ENCODE data around the gene ELP5. TPM values are rescaled to one million over a fixed set of nuclear protein-coding genes. Genes with fewer than 3 reads are reported as not detected.
A peak's percentile ranks its signal among the peaks of the same experiment; 100 is the strongest.

ELP5 gene
- total RNA-seq, 1 experiment from 2014 or later = 30.0 TPM

DNA sequence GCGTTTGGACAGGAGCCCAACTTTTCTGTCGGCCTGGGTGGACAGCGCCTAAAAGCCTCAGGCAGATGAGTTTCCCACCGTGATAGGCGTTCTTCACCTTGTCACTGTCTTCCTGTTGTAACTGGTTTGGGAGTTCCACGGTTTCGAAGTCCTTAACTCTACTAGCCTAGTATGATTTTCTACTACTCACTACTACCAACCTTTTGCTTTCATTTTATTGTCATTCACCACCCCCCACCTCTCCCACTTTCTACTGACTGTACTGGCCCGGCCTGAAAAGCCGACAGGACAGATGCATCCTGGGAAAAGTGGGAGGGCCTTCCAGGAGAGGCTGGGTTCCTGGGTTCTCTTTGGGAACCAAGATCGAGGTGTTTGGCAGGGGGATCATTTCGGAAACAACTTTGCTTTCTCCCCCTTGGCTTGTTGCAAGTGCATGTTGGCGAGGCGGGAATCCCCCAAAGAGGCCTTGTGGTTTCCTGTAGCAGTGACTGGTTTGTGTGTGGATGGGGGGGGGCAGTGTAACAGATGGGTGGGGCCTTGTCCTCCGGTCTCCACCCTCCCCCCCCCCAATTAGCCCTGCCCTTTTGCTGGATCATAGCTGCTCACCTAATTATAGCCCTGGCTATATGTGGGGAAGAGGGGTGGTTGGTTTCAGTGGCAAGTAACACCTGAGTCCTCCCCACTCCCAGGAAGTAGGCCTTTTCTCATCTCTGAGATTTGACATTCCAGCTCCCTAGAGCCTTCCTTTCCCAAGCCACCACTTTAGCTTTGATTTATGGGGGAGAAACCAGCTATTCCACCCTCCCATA is 56.8 kb downstream of the ELP5 start:
- DNase-seq (ENCODE audit: low spot score) = peak; percentile 59

Other genes with a start within 250 kb of the ELP5 start
- 166 and 188 TPM in 2 replicates for gene RNASEK, start 239.6 kb upstream of the ELP5 start, total RNA-seq (2014; rRNA removed; shearing (Covaris generic))
- not detected in 2 replicates for gene BCL6B, start 229.2 kb upstream of the ELP5 start, total RNA-seq (2014; rRNA removed; shearing (Covaris generic))
- 0.77 TPM in 1 of 2 replicates, not detected in the other for gene SLC16A13, start 216.2 kb upstream of the ELP5 start, total RNA-seq (2014; rRNA removed; shearing (Covaris generic))
- gene SLC16A11, start 208.1 kb upstream of the ELP5 start, total RNA-seq (2014; rRNA removed; shearing (Covaris generic)) = not detected in 2 replicates
- gene CLEC10A, start 172.0 kb upstream of the ELP5 start, total RNA-seq (2014; rRNA removed; shearing (Covaris generic)) = not detected in 2 replicates
- gene ASGR2, start 137.4 kb upstream of the ELP5 start, total RNA-seq (2014; rRNA removed; shearing (Covaris generic)) = 0.10 TPM in 1 of 2 replicates, not detected in the other
- 1.4 TPM in 1 of 2 replicates, not detected in the other for gene ASGR1, start 72.8 kb upstream of the ELP5 start, total RNA-seq (2014; rRNA removed; shearing (Covaris generic))
- 2.3 and 3.9 TPM in 2 replicates for gene DLG4, start 32.4 kb upstream of the ELP5 start, total RNA-seq (2014; rRNA removed; shearing (Covaris generic))
- 118 and 161 TPM in 2 replicates for gene ACADVL, start 32.3 kb upstream of the ELP5 start, total RNA-seq (2014; rRNA removed; shearing (Covaris generic))
- gene DVL2, start 17.7 kb upstream of the ELP5 start, total RNA-seq (2014; rRNA removed; shearing (Covaris generic)) = 24.8 and 36.1 TPM in 2 replicates
- 37.5 and 45.3 TPM in 2 replicates for gene PHF23, start 12.8 kb upstream of the ELP5 start, total RNA-seq (2014; rRNA removed; shearing (Covaris generic))
- gene GABARAP, start 9.8 kb upstream of the ELP5 start, total RNA-seq (2014; rRNA removed; shearing (Covaris generic)) = 396 and 471 TPM in 2 replicates
- 18.2 and 19.8 TPM in 2 replicates for gene CTDNEP1, start 481 bp upstream of the ELP5 start, total RNA-seq (2014; rRNA removed; shearing (Covaris generic))
- gene CLDN7, start 10.3 kb downstream of the ELP5 start, total RNA-seq (2014; rRNA removed; shearing (Covaris generic)) = not detected in 2 replicates
- gene SLC2A4, start 29.5 kb downstream of the ELP5 start, total RNA-seq (2014; rRNA removed; shearing (Covaris generic)) = 0.17 and 0.23 TPM in 2 replicates
- not detected in 2 replicates for gene YBX2, start 42.4 kb downstream of the ELP5 start, total RNA-seq (2014; rRNA removed; shearing (Covaris generic))
- 460 and 526 TPM in 2 replicates for gene EIF5A, start 55.4 kb downstream of the ELP5 start, total RNA-seq (2014; rRNA removed; shearing (Covaris generic))
- 55.9 and 65.1 TPM in 2 replicates for gene GPS2, start 63.1 kb downstream of the ELP5 start, total RNA-seq (2014; rRNA removed; shearing (Covaris generic))
- gene NEURL4, start 77.1 kb downstream of the ELP5 start, total RNA-seq (2014; rRNA removed; shearing (Covaris generic)) = 3.4 and 3.5 TPM in 2 replicates
- gene ACAP1, start 84.3 kb downstream of the ELP5 start, total RNA-seq (2014; rRNA removed; shearing (Covaris generic)) = 0.19 TPM in 1 of 2 replicates, not detected in the other
- gene KCTD11, start 99.9 kb downstream of the ELP5 start, total RNA-seq (2014; rRNA removed; shearing (Covaris generic)) = 0.78 and 2.4 TPM in 2 replicates
- gene TMEM95, start 102.9 kb downstream of the ELP5 start, total RNA-seq (2014; rRNA removed; shearing (Covaris generic)) = not detected in 2 replicates
- not detected in 2 replicates for gene TNK1, start 128.9 kb downstream of the ELP5 start, total RNA-seq (2014; rRNA removed; shearing (Covaris generic))
- 20.0 and 22.7 TPM in 2 replicates for gene PLSCR3, start 142.3 kb downstream of the ELP5 start, total RNA-seq (2014; rRNA removed; shearing (Covaris generic))
- gene TMEM256, start 151.9 kb downstream of the ELP5 start, total RNA-seq (2014; rRNA removed; shearing (Covaris generic)) = 76.1 and 108 TPM in 2 replicates
- 3.1 and 3.5 TPM in 2 replicates for gene NLGN2, start 155.6 kb downstream of the ELP5 start, total RNA-seq (2014; rRNA removed; shearing (Covaris generic))
- not detected in 2 replicates for gene SPEM1, start 168.1 kb downstream of the ELP5 start, total RNA-seq (2014; rRNA removed; shearing (Covaris generic))
- not detected in 2 replicates for gene SPEM2, start 173.4 kb downstream of the ELP5 start, total RNA-seq (2014; rRNA removed; shearing (Covaris generic))
- gene SPEM3, start 176.6 kb downstream of the ELP5 start, total RNA-seq (2014; rRNA removed; shearing (Covaris generic)) = not detected in 2 replicates
- 0.81 and 2.0 TPM in 2 replicates for gene TMEM102, start 183.2 kb downstream of the ELP5 start, total RNA-seq (2014; rRNA removed; shearing (Covaris generic))
- not detected in 2 replicates for gene FGF11, start 187.3 kb downstream of the ELP5 start, total RNA-seq (2014; rRNA removed; shearing (Covaris generic))
- 4.4 and 6.3 TPM in 2 replicates for gene CHRNB1, start 192.8 kb downstream of the ELP5 start, total RNA-seq (2014; rRNA removed; shearing (Covaris generic))
- 4.5 and 7.5 TPM in 2 replicates for gene ZBTB4, start 227.4 kb downstream of the ELP5 start, total RNA-seq (2014; rRNA removed; shearing (Covaris generic))
- not detected in 2 replicates for gene SLC35G6, start 229.2 kb downstream of the ELP5 start, total RNA-seq (2014; rRNA removed; shearing (Covaris generic))
- gene POLR2A, start 232.2 kb downstream of the ELP5 start, total RNA-seq (2014; rRNA removed; shearing (Covaris generic)) = 9.9 and 11.3 TPM in 2 replicates

Measured in H4 (cell line).